ENCODE measurements around the gene ELFN1.

Gene ELFN1

GRCh38 chr7:1675036-1675671 lies 5.1 kb downstream of the ELFN1 start:
- TF ChIP-seq CTCF (IDR thresholded peaks at IDR 0.05; ENCODE audit: extremely low read depth, missing control alignments): no peak

GRCh38 chr7:1675673-1676549 lies 5.8 kb downstream of the ELFN1 start:
- no peak for DNase-seq (ENCODE audit: low spot score)
- no peak for TF ChIP-seq CTCF (IDR thresholded peaks at IDR 0.05; ENCODE audit: extremely low read depth, missing control alignments)

More at GRCh38 chr7:1675036-1675671, 5.1 kb downstream of the ELFN1 start:
- DNase-seq (ENCODE audit: low spot score): no peak

GRCh38 chr7:1676550-1677078 lies 6.5 kb downstream of the ELFN1 start:
- no peak for DNase-seq (ENCODE audit: low spot score)
- no peak for TF ChIP-seq CTCF (IDR thresholded peaks at IDR 0.05; ENCODE audit: extremely low read depth, missing control alignments)

GRCh38 chr7:1677206-1678080 lies 7.4 kb downstream of the ELFN1 start:
- no peak for DNase-seq (ENCODE audit: low spot score)
- no peak for TF ChIP-seq CTCF (IDR thresholded peaks at IDR 0.05; ENCODE audit: extremely low read depth, missing control alignments)

GRCh38 chr7:1678081-1678543 lies 8.0 kb downstream of the ELFN1 start:
- TF ChIP-seq CTCF (IDR thresholded peaks at IDR 0.05; ENCODE audit: extremely low read depth, missing control alignments): no peak
- no peak for DNase-seq (ENCODE audit: low spot score)

- no peak for TF ChIP-seq CTCF (IDR thresholded peaks at IDR 0.05; ENCODE audit: extremely low read depth, missing control alignments)
- no peak for DNase-seq (ENCODE audit: low spot score)
These were observed 8.7 kb downstream of the ELFN1 start for GRCh38 chr7:1678571-1679325.
